Measurements from ENCODE around the gene BIRC7.

GRCh38 chr20:63276956-63277355 lies 41.3 kb downstream of the BIRC7 start:
- no peak for TF ChIP-seq EZH2 (IDR thresholded peaks at IDR 0.05; ENCODE audit: low read length)
- no peak for TF ChIP-seq CTCF (optimal IDR thresholded peaks at IDR 0.05 in 1 of 3, IDR thresholded peaks at IDR 0.05 in 1 of 3, conservative IDR thresholded peaks at IDR 0.05 in 1 of 3; ENCODE audit: extremely low read depth in 1 of 3, insufficient read depth in 2 of 3, low read length in 3 of 3)
